ENCODE results near the gene DOC2B. TPM values are rescaled to one million over a fixed set of nuclear protein-coding genes. Genes with fewer than 3 reads are reported as not detected.
A peak's percentile ranks its signal among the peaks of the same experiment; 100 is the strongest.

The DOC2B gene
- total and polyA plus RNA-seq, 8 donors: 4.3 to 25.1 (median 11.1) TPM

- Histone ChIP-seq H3K4me1 (no peaks in the 10 kb centered on the region), H3K27ac (no peak overlapping the region), H3K36me3 (peaks cover 0 to 4% (median 0%) of the 10 kb centered on the region in 3 donors), H3K27me3 (no peaks in the 10 kb centered on the region), H3K4me3 (no peak overlapping the region), H3K9me3 (no peaks in the 10 kb centered on the region)
- intact Hi-C loops (cut with DNase I): loop anchor here in 1 of 3 donors (5.0 kb wide), 1 partner anchor 239 kb away; no protein-coding TSS in a partner anchor
- peak in 5 of 6 donors; percentile 1 to 33 (median 10) for DNase-seq
- no peak for FAIRE-seq
- WGBS, 2 donors: 77 to 83% methylated on average over 10 to 11 of the region's 11 CpGs
- no peak for ATAC-seq
- TF ChIP-seq CTCF (IDR thresholded peaks at IDR 0.05): no peak
Observed at GRCh38 chr17:148757-149156, 32.7 kb downstream of the DOC2B start.

- FAIRE-seq (no peak), ATAC-seq (no peak), DNase-seq (peak; percentile 2 to 50 (median 15))
- no peaks in the 10 kb centered on the region for H3K27me3 ChIP-seq
- no peaks in the 10 kb centered on the region for H3K9me3 ChIP-seq
- no peaks in the 10 kb centered on the region for H3K4me1 ChIP-seq
- no peak overlapping the region for H3K27ac ChIP-seq
- H3K36me3 ChIP-seq: peaks cover 0 to 4% (median 0%) of the 10 kb centered on the region in 3 donors
- intact Hi-C loops (cut with DNase I): loop anchor here in 1 of 3 donors (5.0 kb wide), 1 partner anchor 239 kb away; no protein-coding TSS in a partner anchor
- TF ChIP-seq CTCF (IDR thresholded peaks at IDR 0.05): no peak
- WGBS, 2 donors: 89 to 90% methylated on average over 17 of the region's 17 CpGs
- H3K4me3 ChIP-seq: no peak overlapping the region
Observed at GRCh38 chr17:147796-148740, 33.4 kb downstream of the DOC2B start.

- 93% methylated on average over 25 to 27 of the region's 27 CpGs for WGBS, 2 donors
- FAIRE-seq: no peak
Observed at GRCh38 chr17:146983-147761, 34.3 kb downstream of the DOC2B start.

GRCh38 chr17:146546-146945 lies 34.9 kb downstream of the DOC2B start:
- no peaks in the 10 kb centered on the region for H3K4me1 ChIP-seq
- ATAC-seq (no peak), DNase-seq (peak; percentile 2 to 36 (median 16)), FAIRE-seq (no peak)
- no peak overlapping the region for H3K27ac ChIP-seq
- no peak for TF ChIP-seq CTCF (IDR thresholded peaks at IDR 0.05)
- H3K36me3 ChIP-seq: peaks cover 0 to 4% (median 0%) of the 10 kb centered on the region in 3 donors
- no peaks in the 10 kb centered on the region for H3K9me3 ChIP-seq
- intact Hi-C loops (cut with DNase I): loop anchor here in 1 of 3 donors (5.0 kb wide), 1 partner anchor 241 kb away; no protein-coding TSS in a partner anchor
- 88 to 93% methylated on average over 10 of the region's 10 CpGs for WGBS, 2 donors
- H3K4me3 ChIP-seq: no peak overlapping the region
- H3K27me3 ChIP-seq: no peaks in the 10 kb centered on the region

More at GRCh38 chr17:146983-147761, 34.3 kb downstream of the DOC2B start:
- DNase-seq (peak; percentile 4 to 65 (median 20)), ATAC-seq (no peak)
- no peaks in the 10 kb centered on the region for H3K4me1 ChIP-seq
- H3K27ac ChIP-seq: no peak overlapping the region
- intact Hi-C loops (cut with DNase I): loop anchor here in 1 of 3 donors (5.0 kb wide), 1 partner anchor 240 kb away; no protein-coding TSS in a partner anchor
- peaks cover 0 to 4% (median 0%) of the 10 kb centered on the region in 3 donors for H3K36me3 ChIP-seq
- no peak overlapping the region for H3K4me3 ChIP-seq
- no peak for TF ChIP-seq CTCF (IDR thresholded peaks at IDR 0.05)
- no peaks in the 10 kb centered on the region for H3K27me3 ChIP-seq
- no peaks in the 10 kb centered on the region for H3K9me3 ChIP-seq
